ENCODE results near the gene GLS2. TPM values are rescaled to one million over a fixed set of nuclear protein-coding genes. Genes with fewer than 3 reads are reported as not detected.
A peak's percentile ranks its signal among the peaks of the same experiment; 100 is the strongest.
"Not testable (repeated sequence)": the region's sequence is repeated elsewhere in the genome, so short reads cannot be mapped to it uniquely, and the experiment has no call there.

Gene GLS2
- total RNA-seq, 1 donor from 2014 or later = 1.5 TPM

GRCh38 chr12:56451147-56451546 lies 36.8 kb downstream of the GLS2 start:
- H3K27ac Mint-ChIP-seq = no peak overlapping the region

DNA sequence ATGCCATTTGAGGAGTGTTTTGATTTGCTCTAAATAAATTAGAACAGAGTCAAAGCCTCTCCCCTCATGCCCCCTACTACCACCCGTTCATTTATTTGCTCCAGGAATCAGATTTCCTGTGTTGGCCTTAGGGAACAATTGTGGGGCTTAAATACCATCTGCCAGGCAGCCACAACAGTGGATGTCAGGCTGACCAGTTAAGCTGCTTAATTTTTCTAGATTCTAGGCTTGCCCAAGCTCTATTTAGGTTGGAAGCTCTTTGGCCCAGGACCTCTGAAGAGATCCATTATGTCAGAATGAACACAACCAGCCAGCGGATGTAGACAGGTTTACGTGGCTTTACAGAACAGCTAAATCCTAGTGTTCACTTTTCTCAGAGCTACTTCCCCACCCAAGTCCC lies 37.7 kb downstream of the GLS2 start:
- no peak for DNase-seq (ENCODE audit: low spot score)
- intact Hi-C loops (cut with micrococcal nuclease) = no loop called here
- H3K36me3 Mint-ChIP-seq (ENCODE audit: low read depth) = peaks cover 10% of the 10 kb centered on the region
- peak overlapping the region; percentile 86 for H3K4me3 Mint-ChIP-seq (ENCODE audit: low read depth)
- peaks cover 17% of the 10 kb centered on the region for H3K4me1 Mint-ChIP-seq (ENCODE audit: low read depth)
- H3K27ac Mint-ChIP-seq = no peak overlapping the region
- H3K9me3 Mint-ChIP-seq = no peaks in the 10 kb centered on the region
- H3K27me3 Mint-ChIP-seq (ENCODE audit: low read depth) = no peaks in the 10 kb centered on the region

More at GRCh38 chr12:56451147-56451546, 36.8 kb downstream of the GLS2 start:
- Mint-ChIP-seq H3K4me3 (ENCODE audit: low read depth) (no peak overlapping the region), H3K4me1 (ENCODE audit: low read depth) (peaks cover 17% of the 10 kb centered on the region), H3K9me3 (no peaks in the 10 kb centered on the region), H3K36me3 (ENCODE audit: low read depth) (peaks cover 7% of the 10 kb centered on the region), H3K27me3 (ENCODE audit: low read depth) (no peaks in the 10 kb centered on the region)
- intact Hi-C loops (cut with micrococcal nuclease) = no loop called here
- no peak for DNase-seq (ENCODE audit: low spot score)

DNA sequence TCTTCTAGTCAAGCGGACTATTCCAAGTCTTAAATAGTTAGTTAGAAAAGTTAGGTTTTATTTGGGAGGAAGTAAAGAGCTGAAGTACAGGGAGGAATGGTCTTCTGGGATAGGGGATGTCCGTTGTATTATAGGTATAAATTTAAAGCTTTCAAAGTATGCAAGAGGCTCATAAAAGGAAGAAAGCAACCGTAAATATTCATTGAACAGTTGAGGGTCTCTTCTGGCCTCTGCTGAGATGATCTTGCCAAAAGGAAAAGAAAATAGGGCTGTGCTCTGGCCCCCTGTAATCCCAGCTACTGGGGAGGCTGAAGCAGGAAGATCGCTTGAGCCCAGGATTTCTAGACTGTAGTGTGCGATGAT lies 38.4 kb downstream of the GLS2 start:
- no peak for DNase-seq (ENCODE audit: low spot score)
- Mint-ChIP-seq H3K27ac (peak overlapping the region; percentile 86), H3K27me3 (ENCODE audit: low read depth) (no peaks in the 10 kb centered on the region), H3K9me3 (no peaks in the 10 kb centered on the region), H3K36me3 (ENCODE audit: low read depth) (peaks cover 13% of the 10 kb centered on the region), H3K4me3 (ENCODE audit: low read depth) (peak overlapping the region; percentile 86), H3K4me1 (ENCODE audit: low read depth) (peaks cover 20% of the 10 kb centered on the region)
- intact Hi-C loops (cut with micrococcal nuclease) = loop anchor here (1.0 to 5.0 kb wide), 6 partner anchors 19 to 347 kb away; partner anchors contain the start of genes CNPY2, CS, PA2G4 and PAN2

- intact Hi-C loops (cut with micrococcal nuclease) = loop anchor here (1.0 to 5.0 kb wide), 6 partner anchors 19 to 347 kb away; partner anchors contain the start of genes CNPY2, CS, PA2G4 and PAN2
- Mint-ChIP-seq H3K9me3 (peaks cover 3% of the 10 kb centered on the region), H3K4me1 (ENCODE audit: low read depth) (peaks cover 24% of the 10 kb centered on the region), H3K4me3 (ENCODE audit: low read depth) (peak within 1 kb of the TSS; percentile 86), H3K36me3 (ENCODE audit: low read depth) (peaks cover 18% of the 10 kb centered on the region), H3K27me3 (ENCODE audit: low read depth) (no peaks in the 10 kb centered on the region), H3K27ac (peak within 1 kb of the TSS; percentile 86)
- DNase-seq (ENCODE audit: low spot score) = peak; percentile 88
Observed at GRCh38 chr12:56448860-56449621, 38.9 kb downstream of the GLS2 start, which contains the start of gene TIMELESS. Gene TIMELESS (minus strand): TSS chr12:56449426. CDS start chr12:56434170, 15,256 bp downstream.

DNA sequence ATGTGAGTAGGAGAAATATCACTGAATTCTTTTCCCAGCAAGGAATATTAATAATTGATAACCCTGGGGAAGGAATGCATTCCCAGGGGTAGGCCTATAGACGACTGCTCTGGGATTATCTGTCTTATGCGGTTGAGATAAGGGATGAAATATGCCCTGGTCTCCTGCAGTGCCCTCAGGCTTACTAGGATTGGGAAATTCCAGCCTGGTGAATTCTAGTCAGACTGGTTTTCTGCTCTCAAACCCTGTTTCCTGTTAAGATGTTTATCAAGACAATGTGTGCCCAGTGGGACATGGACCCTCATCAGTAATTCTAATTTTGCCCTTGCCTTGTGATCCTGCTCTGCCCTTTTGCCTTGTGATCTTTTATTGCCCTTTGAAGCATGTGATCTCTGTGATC lies 44.8 kb downstream of the GLS2 start:
- H3K27ac Mint-ChIP-seq; H3K27me3 Mint-ChIP-seq (ENCODE audit: low read depth); H3K4me3 Mint-ChIP-seq (ENCODE audit: low read depth); DNase-seq (ENCODE audit: low spot score); H3K9me3 Mint-ChIP-seq; intact Hi-C loops (cut with micrococcal nuclease): not testable (repeated sequence)
- peaks cover 22% of the 10 kb centered on the region for H3K4me1 Mint-ChIP-seq (ENCODE audit: low read depth)
- peaks cover 37% of the 10 kb centered on the region for H3K36me3 Mint-ChIP-seq (ENCODE audit: low read depth)

DNA sequence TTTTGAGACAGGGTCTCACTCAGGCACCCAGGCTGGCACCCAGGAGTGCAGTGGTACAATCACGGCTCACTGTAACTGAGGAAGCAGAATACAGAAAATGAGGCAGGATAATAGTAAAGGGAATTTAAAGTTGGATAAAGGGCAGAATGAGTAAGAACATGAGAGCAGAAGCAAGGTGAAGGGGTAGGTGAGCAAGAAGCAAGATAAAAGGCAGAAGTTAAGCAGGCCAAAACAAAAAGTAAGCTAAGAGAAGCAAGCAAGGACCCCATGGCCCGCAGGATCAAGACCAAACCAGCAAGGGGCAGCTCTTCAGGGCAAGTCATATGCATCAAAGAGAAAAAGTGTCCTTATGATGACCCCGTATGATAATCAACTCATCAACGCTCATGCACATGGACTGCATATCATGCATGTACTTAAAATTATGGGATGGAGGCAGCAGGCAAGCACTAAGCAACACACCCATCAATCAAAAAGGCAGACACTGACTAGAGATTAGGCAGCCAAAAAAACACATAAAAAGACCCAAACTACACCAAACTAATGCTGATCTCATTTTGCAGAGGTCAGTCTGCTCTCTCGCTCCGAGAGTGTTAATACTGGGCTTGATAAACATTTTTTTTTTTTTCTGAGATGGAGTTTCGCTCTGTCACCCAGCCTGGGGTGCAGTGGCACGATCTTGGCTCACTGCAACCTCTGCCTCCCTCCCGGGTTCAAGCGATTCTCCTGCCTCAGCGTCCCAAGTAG lies 50.4 kb downstream of the GLS2 start:
- no peak for DNase-seq (ENCODE audit: low spot score)
- intact Hi-C loops (cut with micrococcal nuclease) = no loop called here
- H3K4me1 Mint-ChIP-seq (ENCODE audit: low read depth) = peaks cover 1% of the 10 kb centered on the region
- no peak overlapping the region for H3K4me3 Mint-ChIP-seq (ENCODE audit: low read depth)
- no peaks in the 10 kb centered on the region for H3K9me3 Mint-ChIP-seq
- peaks cover 19% of the 10 kb centered on the region for H3K36me3 Mint-ChIP-seq (ENCODE audit: low read depth)
- no peak overlapping the region for H3K27ac Mint-ChIP-seq
- no peaks in the 10 kb centered on the region for H3K27me3 Mint-ChIP-seq (ENCODE audit: low read depth)

DNA sequence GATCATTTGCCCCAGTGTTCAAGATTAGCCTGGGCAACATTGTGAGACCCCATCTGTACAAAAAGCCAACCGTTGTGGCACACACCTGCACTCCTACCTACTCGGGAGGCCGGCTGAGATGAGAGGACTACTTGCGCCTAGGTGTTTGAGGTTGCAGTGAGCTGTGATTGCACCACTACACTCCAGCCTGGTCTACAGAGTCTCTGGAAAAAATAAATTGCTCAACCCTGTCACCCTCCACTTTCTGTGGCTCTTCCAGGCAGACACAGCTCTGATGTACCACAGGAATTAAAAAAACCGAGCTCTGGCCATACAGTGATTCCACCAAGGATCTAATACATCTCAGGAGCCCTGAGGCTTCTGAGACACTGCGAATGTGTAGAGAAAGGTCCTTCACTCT lies 53.1 kb downstream of the GLS2 start:
- intact Hi-C loops (cut with micrococcal nuclease) = no loop called here

DNA sequence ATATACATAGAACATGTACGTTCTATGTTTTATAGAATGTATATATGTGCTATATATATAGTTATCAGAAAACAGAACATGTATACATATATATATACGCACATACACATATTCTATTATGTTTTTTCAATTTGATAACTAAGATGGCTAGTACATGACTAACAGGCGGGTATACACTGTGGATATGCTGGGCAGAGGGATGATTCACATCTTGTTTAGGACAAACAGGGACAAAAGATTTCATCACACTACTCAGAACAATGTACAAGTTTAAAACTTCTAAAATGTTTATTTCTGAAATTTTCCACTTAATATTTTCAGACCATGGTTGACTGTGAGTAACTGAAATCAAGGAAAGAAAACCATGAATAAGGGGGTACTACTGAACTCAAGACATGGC lies 56.1 kb downstream of the GLS2 start:
- no peak for DNase-seq (ENCODE audit: low spot score)
- Mint-ChIP-seq H3K4me1 (ENCODE audit: low read depth) (no peaks in the 10 kb centered on the region), H3K4me3 (ENCODE audit: low read depth) (no peak overlapping the region), H3K36me3 (ENCODE audit: low read depth) (peaks cover 40% of the 10 kb centered on the region), H3K27me3 (ENCODE audit: low read depth) (no peaks in the 10 kb centered on the region), H3K9me3 (no peaks in the 10 kb centered on the region), H3K27ac (no peak overlapping the region)
- intact Hi-C loops (cut with micrococcal nuclease) = no loop called here

More for the DNA sequence above, 53.1 kb downstream of the GLS2 start:
- H3K27ac Mint-ChIP-seq = peak overlapping the region; percentile 28
- no peaks in the 10 kb centered on the region for H3K9me3 Mint-ChIP-seq
- DNase-seq (ENCODE audit: low spot score) = no peak
- no peak overlapping the region for H3K4me3 Mint-ChIP-seq (ENCODE audit: low read depth)
- no peaks in the 10 kb centered on the region for H3K27me3 Mint-ChIP-seq (ENCODE audit: low read depth)
- H3K4me1 Mint-ChIP-seq (ENCODE audit: low read depth) = no peaks in the 10 kb centered on the region
- peaks cover 27% of the 10 kb centered on the region for H3K36me3 Mint-ChIP-seq (ENCODE audit: low read depth)

DNA sequence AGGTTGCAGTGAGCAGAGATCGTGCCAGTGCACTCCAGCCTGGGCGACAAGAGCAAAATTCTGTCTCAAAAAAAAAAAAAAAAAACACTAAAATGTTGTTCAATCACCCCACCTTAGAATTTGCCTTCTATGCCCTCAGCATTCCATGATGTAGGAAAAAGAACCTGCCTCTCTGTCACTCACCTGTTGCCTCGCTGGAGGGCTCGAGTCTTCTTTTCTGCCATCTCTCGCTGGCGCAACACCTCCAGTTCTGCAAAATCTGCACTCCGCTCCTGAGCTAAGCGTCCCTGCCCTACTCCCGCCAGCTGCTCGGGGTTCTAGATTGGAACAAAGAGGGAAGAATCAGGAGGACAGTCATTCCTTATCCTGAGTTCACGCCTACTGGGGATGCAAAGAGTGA lies 56.7 kb downstream of the GLS2 start:
- no peak overlapping the region for H3K27ac Mint-ChIP-seq

DNA sequence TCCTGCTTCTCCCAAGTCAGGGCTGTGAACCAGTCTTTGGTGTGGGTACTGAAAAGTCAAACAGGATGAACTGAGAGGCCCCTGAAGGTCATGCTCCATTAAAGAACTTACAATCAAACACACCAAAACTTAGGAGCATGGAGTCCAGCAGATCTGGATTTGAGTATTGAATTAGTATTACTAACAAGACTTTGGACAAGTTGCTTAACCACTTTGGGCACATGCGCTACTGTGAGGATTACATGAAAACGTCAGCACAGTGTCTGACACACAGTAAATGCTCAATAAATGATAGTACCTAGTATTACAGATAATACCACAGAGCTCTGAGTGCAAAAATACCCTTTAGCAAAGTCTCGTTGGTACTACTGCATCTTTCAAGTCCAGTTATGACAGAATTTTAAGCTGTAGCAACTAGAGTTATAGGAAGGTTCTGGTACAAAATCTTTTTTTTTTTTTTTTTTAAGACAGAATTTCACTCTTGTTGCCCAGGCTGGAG lies 62.0 kb downstream of the GLS2 start:
- H3K4me1 Mint-ChIP-seq (ENCODE audit: low read depth) = peaks cover 5% of the 10 kb centered on the region
- H3K27ac Mint-ChIP-seq = no peak overlapping the region
- no peaks in the 10 kb centered on the region for H3K9me3 Mint-ChIP-seq
- intact Hi-C loops (cut with micrococcal nuclease) = no loop called here
- DNase-seq (ENCODE audit: low spot score) = no peak
- no peak overlapping the region for H3K4me3 Mint-ChIP-seq (ENCODE audit: low read depth)
- H3K36me3 Mint-ChIP-seq (ENCODE audit: low read depth) = peaks cover 60% of the 10 kb centered on the region
- no peaks in the 10 kb centered on the region for H3K27me3 Mint-ChIP-seq (ENCODE audit: low read depth)

More for the DNA sequence above, 56.7 kb downstream of the GLS2 start:
- H3K4me3 Mint-ChIP-seq (ENCODE audit: low read depth) = no peak overlapping the region
- no peaks in the 10 kb centered on the region for H3K9me3 Mint-ChIP-seq
- no peaks in the 10 kb centered on the region for H3K27me3 Mint-ChIP-seq (ENCODE audit: low read depth)
- H3K36me3 Mint-ChIP-seq (ENCODE audit: low read depth) = peaks cover 40% of the 10 kb centered on the region
- H3K4me1 Mint-ChIP-seq (ENCODE audit: low read depth) = no peaks in the 10 kb centered on the region
- intact Hi-C loops (cut with micrococcal nuclease) = no loop called here
- DNase-seq (ENCODE audit: low spot score) = no peak

DNA sequence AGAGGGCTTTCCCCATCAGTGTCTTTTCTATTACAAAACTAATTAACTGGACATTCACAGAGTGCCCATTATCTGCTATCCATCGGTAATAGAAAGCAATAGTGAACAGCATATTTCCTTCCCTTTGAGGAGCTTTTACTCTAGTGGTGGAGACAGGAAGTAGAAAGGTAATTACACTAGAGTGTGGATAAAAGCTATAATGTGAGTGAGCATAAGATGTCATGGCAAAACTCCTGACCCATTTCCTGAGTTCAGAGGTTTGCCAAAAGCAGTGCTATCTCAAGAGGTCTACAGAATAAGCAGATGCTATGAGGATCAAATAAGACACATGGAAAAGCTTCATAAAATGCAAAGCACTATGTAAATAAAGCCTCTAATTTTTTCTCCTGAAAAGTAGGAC lies 62.8 kb downstream of the GLS2 start:
- Mint-ChIP-seq H3K4me1 (ENCODE audit: low read depth) (peaks cover 5% of the 10 kb centered on the region), H3K27ac (peak overlapping the region; percentile 53), H3K9me3 (no peaks in the 10 kb centered on the region), H3K36me3 (ENCODE audit: low read depth) (peaks cover 62% of the 10 kb centered on the region), H3K27me3 (ENCODE audit: low read depth) (no peaks in the 10 kb centered on the region), H3K4me3 (ENCODE audit: low read depth) (no peak overlapping the region)
- intact Hi-C loops (cut with micrococcal nuclease) = no loop called here
- DNase-seq (ENCODE audit: low spot score) = no peak

Measured in activated T-helper 2 cell treated with anti-CD3 and anti-CD28 coated beads, Interferon-gamma antibody, Interleukin-2, Interleukin-4, amounts not matched to agents 10 μg/mL and 5 μg/mL and 100 μg/mL, durations not matched to agents 14 hours and 24 hours and 36 hours (primary cell).